GM12878 (cell line): ENCODE results near the gene C11orf42. TPM values are rescaled to one million over a fixed set of nuclear protein-coding genes. Genes with fewer than 3 reads are reported as not detected.

ENCODE experiments used
- ATAC-seq: fragments of 200-7000 bp; cut with Tn5 transposase; 3 replicates; pipeline ENCODE4 v1.9.1; 2020; ENCODE audit warnings: mild to moderate bottlenecking, moderate library complexity
- BruUV-seq: library from RNA; stranded (reverse); fragments of 400-500 nt; replicated peaks from 2 replicates; lab custom pipeline; 2021; lab: Mats Ljungman, UMichigan
- CTCF ChIA-PET: fragments of 300-600 bp; sonication (Branson Sonifier 250); formaldehyde crosslinking; extraction: SDS; loops from one replicate; lab custom pipeline; 2021; ENCODE audit warnings: inconsistent platforms; lab: Yijun Ruan, JAX
- POLR2A ChIA-PET: fragments of 350-600 bp; formaldehyde crosslinking; extraction: SDS; loops from one replicate; lab custom pipeline; 2021; ENCODE audit warnings: inconsistent platforms; lab: Charles Lee
- RAD21 ChIA-PET: fragments of 300-600 bp; sonication (Branson Sonifier 250); formaldehyde crosslinking; loops from one replicate; lab custom pipeline; 2023; ENCODE audit warnings: antibody characterized with exemption; ENCODE audit not compliant: unreplicated experiment; lab: Charles Lee
- SMC1A ChIA-PET: fragments of 300-600 bp; sonication (Branson Sonifier 250); formaldehyde crosslinking; loops from one replicate; lab custom pipeline; 2023; ENCODE audit not compliant: unreplicated experiment, uncharacterized antibody; lab: Charles Lee
- DNase-seq: peaks from one replicate; pipeline ENCODE4 v3.0.0-alpha.2; 2011; ENCODE audit warnings: low read depth, low spot score
- FAIRE-seq: peaks from 3 replicates; lab custom pipeline; 2011; peaks lifted over from hg19 to GRCh38; lab: Jason Lieb, UNC
- H2AFZ ChIP-seq: 2 replicates; pipeline ENCODE4 v1.6.0; 2011; ENCODE audit warnings: low read depth, low read length, control low read depth; ENCODE audit not compliant: control insufficient read depth
- H3K27ac ChIP-seq: 2 replicates; pipeline ENCODE4 v1.5.1; 2011; ENCODE audit warnings: control low read depth; ENCODE audit not compliant: control insufficient read depth, insufficient read depth
- H3K27me3 ChIP-seq, 2 experiments: replicated peaks in 1 of 2; 2 replicates each; pipeline versions ENCODE4 v1.6.0 to v1.6.1; 2011; ENCODE audit warnings: low read length in 1 of 2; ENCODE audit not compliant: control insufficient read depth in 2 of 2, insufficient read depth in 2 of 2
- H3K36me3 ChIP-seq, 2 experiments: 2 replicates each; pipeline ENCODE4 v1.5.1; 2011; ENCODE audit warnings: low read length in 1 of 2; ENCODE audit not compliant: control insufficient read depth in 2 of 2, insufficient read depth in 2 of 2
- H3K4me1 ChIP-seq: 2 replicates; pipeline ENCODE4 v1.6.1; 2011; ENCODE audit warnings: mild to moderate bottlenecking, low read length, moderate library complexity, mixed read lengths; ENCODE audit not compliant: control insufficient read depth, insufficient read depth
- H3K4me2 ChIP-seq: 2 replicates; pipeline ENCODE4 v1.6.0; 2011; ENCODE audit warnings: control low read depth; ENCODE audit not compliant: control insufficient read depth, insufficient read depth
- H3K4me3 ChIP-seq: fragments of 200-600 bp; sonication (generic); 2 replicates; pipeline ENCODE4 v1.5.1; 2016
- H3K79me2 ChIP-seq: 2 replicates; pipeline ENCODE4 v1.6.0; 2011; ENCODE audit warnings: low read length; ENCODE audit not compliant: control insufficient read depth, insufficient read depth
- H3K9ac ChIP-seq: 2 replicates; pipeline ENCODE4 v1.8.0; 2011; ENCODE audit warnings: low read length, control low read depth, mixed read lengths; ENCODE audit not compliant: control insufficient read depth, insufficient read depth
- H3K9me3 ChIP-seq: replicated peaks from 3 replicates; pipeline ENCODE4 v1.5.1; 2011; ENCODE audit warnings: mild to moderate bottlenecking, low read length; ENCODE audit not compliant: control insufficient read depth, insufficient read depth
- H4K20me1 ChIP-seq: 2 replicates; pipeline ENCODE4 v1.6.0; 2011; ENCODE audit not compliant: control insufficient read depth, insufficient read depth
- CBFB ChIP-seq: IDR thresholded peaks from 2 replicates; pipeline ENCODE4 v1.6.1; 2016; ENCODE audit warnings: antibody characterized with exemption, low read depth
- FOXK2 ChIP-seq: fragments of 450-650 bp; IDR thresholded peaks from 2 replicates; pipeline ENCODE4 v1.6.1; 2017; ENCODE audit warnings: mild to moderate bottlenecking, moderate library complexity
- GATAD2B ChIP-seq: fragments of 450-650 bp; conservative IDR thresholded peaks from 2 replicates; pipeline ENCODE4 v1.6.1; 2017; ENCODE audit warnings: low read depth, mild to moderate bottlenecking, moderate library complexity
- PAX8 ChIP-seq: fragments of 450-650 bp; IDR thresholded peaks from 2 replicates; pipeline ENCODE4 v1.6.1; 2017; ENCODE audit warnings: mild to moderate bottlenecking, moderate library complexity
- RFX5 ChIP-seq: IDR thresholded peaks from 2 replicates; pipeline ENCODE4 v1.6.1; 2011; ENCODE audit warnings: low read depth, low read length, improper control_type of control experiment
- TAF1 ChIP-seq: IDR thresholded peaks from 2 replicates; pipeline ENCODE4 v1.6.1; 2011; ENCODE audit warnings: mild to moderate bottlenecking, low read depth, low read length, borderline replicate concordance
- TARDBP ChIP-seq: IDR thresholded peaks from 2 replicates; pipeline ENCODE4 v1.6.1; 2016; ENCODE audit warnings: borderline replicate concordance
- TCF12 ChIP-seq: IDR thresholded peaks from 2 replicates; pipeline ENCODE4 v1.6.1; 2011; ENCODE audit warnings: low read depth, mild to moderate bottlenecking, low read length
- ZBED1 ChIP-seq: IDR thresholded peaks from 2 replicates; pipeline ENCODE4 v1.6.1; 2016; ENCODE audit warnings: borderline replicate concordance
- ZNF207 ChIP-seq: fragments of 450-650 bp; IDR thresholded peaks from 2 replicates; pipeline ENCODE4 v1.6.1; 2014; ENCODE audit warnings: antibody characterized with exemption, mild to moderate bottlenecking, borderline replicate concordance
- ZNF24 ChIP-seq: fragments of 450-650 bp; IDR thresholded peaks from 2 replicates; pipeline ENCODE4 v1.6.1; 2017; ENCODE audit warnings: antibody characterized with exemption, mild to moderate bottlenecking
- WGBS: methylation state at CpG from one replicate; pipeline ENCODE4 v1.1.6; 2016; ENCODE audit warnings: low lambda C conversion rate; ENCODE audit not compliant: insufficient replicate concordance, insufficient coverage; ENCODE audit errors: missing lambda C conversion rate; 5-methylcytosine and 5-hydroxymethylcytosine counted together
- in situ Hi-C: fragments of 300-500 bp; cut with MboI; formaldehyde crosslinking; loops from 9 replicates; pipeline ENCODE4 v1.14.3; 2018; ENCODE audit warnings: mixed read lengths
- intact Hi-C: fragments of 100-400 bp; cut with micrococcal nuclease; formaldehyde crosslinking; loops from one replicate; pipeline ENCODE4 v1.14.2; 2022; ENCODE audit not compliant: unreplicated experiment
- polyA plus RNA-seq, 11 experiments: library from polyadenylated mRNA; depleted of rRNA in 4 of 11; unstranded in 6 of 11; stranded (reverse) in 5 of 11; fragments of >200 nt; fragmentation: Nextera tagmentation in 4 of 11; fragmentation: Illumina TruSeq in 1 of 11; extraction: Ambion mirVana in 4 of 11; extraction: Trizol in 1 of 11; gene quantifications; 1 replicate in 1 of 11; 2 replicates in 10 of 11; pipeline versions ENCODE4 v1.2.1 to v1.2.3, GENCODE V29; 2011 to 2016; ENCODE audit warnings: inconsistent platforms in 2 of 11, missing spikeins in 2 of 11, low read depth in 1 of 11
- total RNA-seq, 4 experiments: library from RNA; depleted of rRNA in 3 of 4; stranded (reverse); fragments of >200 nt in 3 of 4; fragmentation: Illumina TruSeq in 1 of 4; extraction: Trizol in 1 of 4; gene quantifications; 2 replicates each; pipeline versions ENCODE4 v1.2.1 to v1.2.3, GENCODE V29; 2013 to 2021
- TF ChIP-seq, protein P1 (sequence below): IDR thresholded peaks from 2 replicates; pipeline ENCODE4 v1.6.1; 2012; ENCODE audit warnings: low read depth, low read length, improper control_type of control experiment

C11orf42 gene
- total and polyA plus RNA-seq, 10 of the 15 experiments (the other 5 are each of a cell fraction or from before 2014, with no cell fraction given): 0.19 TPM; not detected in 9

DNA sequence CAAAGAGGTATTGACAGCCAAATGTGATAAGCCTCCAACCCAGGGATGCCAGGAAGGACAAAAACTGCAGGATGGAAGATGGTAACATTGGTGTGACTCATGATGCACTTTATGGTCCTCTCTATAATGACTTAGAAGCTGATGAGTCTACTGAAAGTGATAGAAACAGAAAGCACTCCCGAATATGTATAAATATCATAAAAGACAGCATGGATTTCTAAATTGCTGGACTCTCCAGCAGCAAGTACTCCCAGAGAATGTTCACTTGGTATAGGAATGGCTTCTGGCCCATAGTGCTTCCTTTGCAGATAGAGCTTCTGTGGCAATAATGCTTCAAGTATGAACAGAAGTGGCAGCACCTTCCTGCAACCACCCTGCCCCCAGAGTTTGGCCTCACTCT, 35.1 kb upstream of the C11orf42 start, which contains the start of gene OR52B2:
TSS of gene OR52B2 (minus strand) at position 101 of the 400 bp plus-strand sequence. CDS start at position 101, 0 bp downstream.
- H3K4me2 ChIP-seq: no peak within 1 kb of the TSS
- FAIRE-seq: no peak
- H2AFZ ChIP-seq: no peak within 1 kb of the TSS
- no peaks in the 10 kb centered on the region for H3K4me1 ChIP-seq
- no peak within 1 kb of the TSS for H3K9ac ChIP-seq
- no peak for DNase-seq
- intact Hi-C loops (no loop called here), in situ Hi-C loops (no loop called here)
- H3K36me3 ChIP-seq: no peaks in the 10 kb centered on the region
- no TSS peak for BruUV-seq
- RAD21 ChIA-PET: no interaction called here
- no peak within 1 kb of the TSS for H3K27ac ChIP-seq
- SMC1A ChIA-PET: no interaction called here
- ATAC-seq: no peak
- H3K4me3 ChIP-seq: no peak within 1 kb of the TSS
- no peaks in the 10 kb centered on the region for H4K20me1 ChIP-seq
- WGBS: 38% methylated on average over 1 of the region's 1 CpG
- CTCF ChIA-PET: no interaction called here
- TF ChIP-seq TAF1: no peak
- TF ChIP-seq, protein P1, sequence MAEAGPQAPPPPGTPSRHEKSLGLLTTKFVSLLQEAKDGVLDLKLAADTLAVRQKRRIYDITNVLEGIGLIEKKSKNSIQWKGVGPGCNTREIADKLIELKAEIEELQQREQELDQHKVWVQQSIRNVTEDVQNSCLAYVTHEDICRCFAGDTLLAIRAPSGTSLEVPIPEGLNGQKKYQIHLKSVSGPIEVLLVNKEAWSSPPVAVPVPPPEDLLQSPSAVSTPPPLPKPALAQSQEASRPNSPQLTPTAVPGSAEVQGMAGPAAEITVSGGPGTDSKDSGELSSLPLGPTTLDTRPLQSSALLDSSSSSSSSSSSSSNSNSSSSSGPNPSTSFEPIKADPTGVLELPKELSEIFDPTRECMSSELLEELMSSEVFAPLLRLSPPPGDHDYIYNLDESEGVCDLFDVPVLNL: no peak
- TF ChIP-seq PAX8: no peak
- no peak for TF ChIP-seq TARDBP
- no peaks in the 10 kb centered on the region for H3K27me3 ChIP-seq
- H3K79me2 ChIP-seq: no peaks in the 10 kb centered on the region
- POLR2A ChIA-PET: no interaction called here
- H3K9me3 ChIP-seq: no peaks in the 10 kb centered on the region

DNA sequence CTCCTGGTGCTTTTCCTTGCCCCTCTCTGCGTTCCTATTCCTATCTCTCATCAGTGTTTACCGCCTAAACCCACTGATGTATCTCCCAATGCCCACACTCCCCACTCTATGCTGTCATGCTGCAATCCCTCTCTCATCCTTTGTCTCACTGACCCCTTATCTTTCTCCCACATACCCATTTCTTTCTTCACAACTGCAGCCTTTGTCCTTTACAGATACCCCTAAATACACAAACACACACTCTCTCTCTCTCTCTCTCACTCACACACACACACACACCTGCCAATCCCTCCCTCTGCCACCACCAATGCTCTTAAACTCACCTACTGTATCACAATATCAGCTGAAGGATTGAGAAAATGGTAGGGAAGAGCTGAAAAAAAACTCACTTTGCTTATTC, 29.9 kb upstream of the C11orf42 start:
- no peaks in the 10 kb centered on the region for H4K20me1 ChIP-seq
- H3K4me2 ChIP-seq: no peak overlapping the region
- TF ChIP-seq TCF12: no peak
- TF ChIP-seq ZBED1: no peak
- no peak for TF ChIP-seq ZNF24
- no peak for TF ChIP-seq FOXK2
- no peak for TF ChIP-seq GATAD2B
- TF ChIP-seq RFX5: no peak
- TF ChIP-seq ZNF207: no peak
- TF ChIP-seq CBFB: no peak
- 11% methylated on average over 2 of the region's 2 CpGs for WGBS
- no peak overlapping the region for H3K27ac ChIP-seq
- no peak overlapping the region for H3K9ac ChIP-seq
- BruUV-seq: no TSS peak
- no peaks in the 10 kb centered on the region for H3K4me1 ChIP-seq
- ChIA-PET RAD21 (no interaction called here), SMC1A (no interaction called here), CTCF (interaction anchor here (0.6 to 1.4 kb wide), 2 partner anchors 140 to 628 kb away, joined by 3 read pairs; no protein-coding TSS in a partner anchor), POLR2A (no interaction called here)
- no peaks in the 10 kb centered on the region for H3K9me3 ChIP-seq
- no peaks in the 10 kb centered on the region for H3K27me3 ChIP-seq
- in situ Hi-C loops: no loop called here
- no peaks in the 10 kb centered on the region for H3K79me2 ChIP-seq
- no peaks in the 10 kb centered on the region for H3K36me3 ChIP-seq
- no peak overlapping the region for H3K4me3 ChIP-seq
- intact Hi-C loops: no loop called here
- no peak for ATAC-seq
- no peak overlapping the region for H2AFZ ChIP-seq
- FAIRE-seq: no peak
- DNase-seq: no peak
